Endothelial cell of umbilical vein (primary cell): Measurements from ENCODE around the gene GARS1. TPM values are rescaled to one million over a fixed set of nuclear protein-coding genes. Genes with fewer than 3 reads are reported as not detected.

Source experiments
- BruUV-seq: library from RNA; stranded (reverse); fragments of 400-500 nt; replicated peaks from 2 replicates; lab custom pipeline; 2021; lab: Mats Ljungman, UMichigan
- CTCF ChIA-PET: fragments of 300-600, 350-600 bp; sonication (Branson Sonifier 250); formaldehyde crosslinking; loops from one replicate; lab custom pipeline; 2021; ENCODE audit warnings: antibody characterized with exemption, inconsistent platforms; lab: Charles Lee
- POLR2A ChIA-PET: fragments of 300-600, 350-600 bp; sonication (Branson Sonifier 250); formaldehyde crosslinking; loops from one replicate; lab custom pipeline; 2021; ENCODE audit warnings: antibody characterized with exemption, inconsistent platforms; lab: Charles Lee
- DNase-seq: peaks from one replicate; pipeline ENCODE4 v3.0.0-alpha.2; 2011; ENCODE audit warnings: low read depth, low spot score
- FAIRE-seq: peaks from 2 replicates; lab custom pipeline; 2011; peaks lifted over from hg19 to GRCh38; lab: Jason Lieb, UNC
- H2AFZ ChIP-seq: 2 replicates; pipeline ENCODE4 v1.6.0; 2012; ENCODE audit warnings: low read depth, low read length, control low read depth, inconsistent platforms
- H3K27ac ChIP-seq: 2 replicates; pipeline ENCODE4 v1.5.1; 2011; ENCODE audit warnings: low read depth, mild to moderate bottlenecking, control low read depth, low read length, moderate library complexity; ENCODE audit not compliant: insufficient read depth
- H3K27me3 ChIP-seq, 2 experiments: 2 replicates each; pipeline versions ENCODE4 v1.6.0 to v1.6.1; 2011; ENCODE audit warnings: low read length in 2 of 2, mixed read lengths in 1 of 2; ENCODE audit not compliant: control insufficient read depth in 2 of 2, insufficient read depth in 2 of 2
- H3K36me3 ChIP-seq, 2 experiments: 2 replicates in 1 of 2; 3 replicates in 1 of 2; pipeline ENCODE4 v1.5.1; 2011; ENCODE audit warnings: low read length in 2 of 2, mild to moderate bottlenecking in 1 of 2, moderate library complexity in 1 of 2; ENCODE audit not compliant: control insufficient read depth in 2 of 2, insufficient read depth in 2 of 2; ENCODE audit errors: extremely low read depth in 1 of 2
- H3K4me1 ChIP-seq: 3 replicates; pipeline ENCODE4 v1.5.1; 2011; ENCODE audit warnings: mild to moderate bottlenecking, low read length; ENCODE audit not compliant: control insufficient read depth, insufficient read depth; ENCODE audit errors: extremely low read depth
- H3K4me2 ChIP-seq: 2 replicates; pipeline ENCODE4 v1.6.1; 2011; ENCODE audit warnings: low read length, control low read depth, mixed read lengths; ENCODE audit not compliant: insufficient read depth
- H3K4me3 ChIP-seq, 3 experiments: fragments of 200-600 bp in 1 of 3; sonication (generic), shearing (Covaris generic) in 1 of 3; replicated peaks in 1 of 3; 2 replicates each; pipeline ENCODE4 v1.5.1; 2011 to 2016; ENCODE audit warnings: control low read depth in 3 of 3, low read length in 3 of 3, mild to moderate bottlenecking in 2 of 3, inconsistent platforms in 1 of 3, low read depth in 1 of 3, moderate library complexity in 1 of 3; ENCODE audit not compliant: insufficient read depth in 1 of 3
- H3K79me2 ChIP-seq: 2 replicates; pipeline ENCODE4 v1.6.0; 2012; ENCODE audit warnings: low read length, inconsistent platforms; ENCODE audit not compliant: control insufficient read depth, insufficient read depth
- H3K9ac ChIP-seq: replicated peaks from 2 replicates; pipeline ENCODE3; 2011; ENCODE audit warnings: low read length, control low read depth; ENCODE audit not compliant: insufficient read depth; ENCODE audit errors: extremely low read depth
- H3K9me1 ChIP-seq: replicated peaks from 3 replicates; pipeline ENCODE4 v1.6.0; 2011; ENCODE audit warnings: mild to moderate bottlenecking, low read length; ENCODE audit not compliant: control insufficient read depth, insufficient read depth; ENCODE audit errors: extremely low read depth
- H3K9me3 ChIP-seq: replicated peaks from 2 replicates; pipeline ENCODE4 v1.5.1; 2012; ENCODE audit warnings: low read length, inconsistent platforms; ENCODE audit not compliant: control insufficient read depth, insufficient read depth
- H4K20me1 ChIP-seq: replicated peaks from 2 replicates; pipeline ENCODE3; 2011; ENCODE audit warnings: mild to moderate bottlenecking, low read length; ENCODE audit not compliant: control insufficient read depth, insufficient read depth; ENCODE audit errors: extremely low read depth
- EZH2 ChIP-seq: IDR thresholded peaks from 2 replicates; pipeline ENCODE4 v1.6.1; 2012; ENCODE audit warnings: borderline replicate concordance, low read depth, mild to moderate bottlenecking, moderate library complexity, low read length, inconsistent platforms; ENCODE audit not compliant: severe bottlenecking
- FOS ChIP-seq: IDR thresholded peaks from 2 replicates; pipeline ENCODE4 v1.6.1; 2011; ENCODE audit warnings: mild to moderate bottlenecking, low read length, moderate library complexity, borderline replicate concordance; ENCODE audit not compliant: insufficient read depth
- GATA2 ChIP-seq: IDR thresholded peaks from 2 replicates; pipeline ENCODE4 v1.7.0; 2011; ENCODE audit warnings: low read depth, mild to moderate bottlenecking, moderate library complexity, mixed read lengths, low read length; ENCODE audit not compliant: insufficient read length, insufficient read depth
- JUN ChIP-seq: IDR thresholded peaks from 2 replicates; pipeline ENCODE4 v1.6.1; 2011; ENCODE audit warnings: borderline replicate concordance, low read depth; ENCODE audit not compliant: insufficient read length, insufficient read depth
- MAX ChIP-seq: IDR thresholded peaks from 2 replicates; pipeline ENCODE4 v1.6.1; 2011; ENCODE audit not compliant: insufficient read depth, insufficient read length
- MYC ChIP-seq: IDR thresholded peaks from one replicate; pipeline ENCODE4 v1.6.1; 2011; ENCODE audit warnings: mild to moderate bottlenecking, low read depth, low read length
- POLR2A ChIP-seq: IDR thresholded peaks from 2 replicates; pipeline ENCODE4 v1.6.1; 2012; ENCODE audit warnings: low read depth, mild to moderate bottlenecking, control low read depth, low read length
- POLR2AphosphoS5 ChIP-seq: IDR thresholded peaks from 2 replicates; pipeline ENCODE4 v1.6.1; 2012; ENCODE audit warnings: low read depth, mild to moderate bottlenecking, control low read depth, low read length, moderate library complexity; ENCODE audit not compliant: insufficient read depth
- dilution Hi-C: fragments of 300-500 bp; cut with MboI; formaldehyde crosslinking; loops from one replicate; pipeline ENCODE4 v1.15.0; 2019; ENCODE audit warnings: low sequenced_read_pairs; ENCODE audit not compliant: extremely low pct_ligation_motif_present
- intact Hi-C: fragments of 100-400 bp; cut with micrococcal nuclease; formaldehyde crosslinking; loops from one replicate; pipeline ENCODE4 v1.10.0; 2022
- polyA plus RNA-seq, 4 experiments: library from polyadenylated mRNA; depleted of rRNA in 3 of 4; stranded (reverse) in 3 of 4; unstranded in 1 of 4; fragments of >200 nt; gene quantifications; 2 replicates each; pipeline versions ENCODE4 v1.2.1 to v1.2.3, GENCODE V29; 2011 to 2012; ENCODE audit warnings: missing spikeins in 1 of 4
- total RNA-seq: library from RNA; stranded (reverse); gene quantifications from 2 replicates; pipeline ENCODE4 v1.2.3, GENCODE V29; 2021
- TF ChIP-seq, protein P1 (sequence below), 2 donors: IDR thresholded peaks; 1 replicate in 1 of 2; 2 replicates in 1 of 2; pipeline ENCODE4 v1.5.1; 2011; ENCODE audit warnings: low read length in 2 of 2, mild to moderate bottlenecking in 2 of 2, moderate library complexity in 2 of 2, control low read depth in 1 of 2, inconsistent platforms in 1 of 2, low read depth in 1 of 2; ENCODE audit not compliant: insufficient read depth in 1 of 2; ENCODE audit errors: extremely low read depth in 1 of 2

The GARS1 gene
- total and polyA plus RNA-seq, 2 donors (not counting 3 experiments of a cell fraction or from before 2014, with no cell fraction given): 194 to 295 TPM

- Histone ChIP-seq H3K36me3 (no peaks in the 10 kb centered on the region), H3K27me3 (no peaks in the 10 kb centered on the region), H3K4me3 (no peak overlapping the region), H4K20me1 (no peaks in the 10 kb centered on the region), H3K9ac (no peak overlapping the region), H3K4me2 (no peak overlapping the region), H2AFZ (no peak overlapping the region), H3K4me1 (no peaks in the 10 kb centered on the region), H3K27ac (no peak overlapping the region), H3K9me3 (no peaks in the 10 kb centered on the region), H3K9me1 (no peaks in the 10 kb centered on the region), H3K79me2 (no peaks in the 10 kb centered on the region)
- intact Hi-C loops (no loop called here), dilution Hi-C loops (no loop called here)
- no peak for DNase-seq
- no TSS peak for BruUV-seq
- CTCF ChIA-PET: no interaction called here
- no peak for FAIRE-seq
- TF ChIP-seq FOS (no peak), EZH2 (no peak), GATA2 (no peak), MYC (no peak), JUN (no peak), POLR2A (no peak), MAX (no peak), POLR2AphosphoS5 (no peak)
- TF ChIP-seq, protein P1, sequence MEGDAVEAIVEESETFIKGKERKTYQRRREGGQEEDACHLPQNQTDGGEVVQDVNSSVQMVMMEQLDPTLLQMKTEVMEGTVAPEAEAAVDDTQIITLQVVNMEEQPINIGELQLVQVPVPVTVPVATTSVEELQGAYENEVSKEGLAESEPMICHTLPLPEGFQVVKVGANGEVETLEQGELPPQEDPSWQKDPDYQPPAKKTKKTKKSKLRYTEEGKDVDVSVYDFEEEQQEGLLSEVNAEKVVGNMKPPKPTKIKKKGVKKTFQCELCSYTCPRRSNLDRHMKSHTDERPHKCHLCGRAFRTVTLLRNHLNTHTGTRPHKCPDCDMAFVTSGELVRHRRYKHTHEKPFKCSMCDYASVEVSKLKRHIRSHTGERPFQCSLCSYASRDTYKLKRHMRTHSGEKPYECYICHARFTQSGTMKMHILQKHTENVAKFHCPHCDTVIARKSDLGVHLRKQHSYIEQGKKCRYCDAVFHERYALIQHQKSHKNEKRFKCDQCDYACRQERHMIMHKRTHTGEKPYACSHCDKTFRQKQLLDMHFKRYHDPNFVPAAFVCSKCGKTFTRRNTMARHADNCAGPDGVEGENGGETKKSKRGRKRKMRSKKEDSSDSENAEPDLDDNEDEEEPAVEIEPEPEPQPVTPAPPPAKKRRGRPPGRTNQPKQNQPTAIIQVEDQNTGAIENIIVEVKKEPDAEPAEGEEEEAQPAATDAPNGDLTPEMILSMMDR (IDR thresholded peaks at IDR 0.05; ENCODE audit: extremely low read depth in 1 of 2, insufficient read depth in 1 of 2, low read depth in 1 of 2, low read length in 2 of 2): no peak
- POLR2A ChIA-PET: no interaction called here
Observed at GRCh38 chr7:30657131-30657530, 62.5 kb downstream of the GARS1 start.
